SK-N-SH treated with all-trans-retinoic acid at 6 μM for 48 hours (cell line): ENCODE measurements around the gene CLEC20A.

Experiments used
- ATAC-seq: fragments of 200-7000 bp; cut with Tn5 transposase; 3 replicates; pipeline ENCODE4 v1.9.1; 2020; ENCODE audit warnings: mild to moderate bottlenecking, moderate library complexity
- BACH2 ChIP-seq: fragments of 250-450 bp; sonication (Bioruptor Pico); IDR thresholded peaks from 2 replicates; pipeline ENCODE4 v1.9.0; 2021; ENCODE audit warnings: mild to moderate bottlenecking, borderline replicate concordance
- CREB5 ChIP-seq: fragments of 250-450 bp; sonication (Bioruptor Pico); IDR thresholded peaks from 2 replicates; pipeline ENCODE4 v1.5.1; 2020; ENCODE audit warnings: low read depth, mild to moderate bottlenecking, moderate library complexity
- ESRRG ChIP-seq: fragments of 250-450 bp; sonication (Bioruptor Pico); IDR thresholded peaks from 2 replicates; pipeline ENCODE4 v1.6.1; 2021; ENCODE audit warnings: mild to moderate bottlenecking
- GLIS3 ChIP-seq: fragments of 250-450 bp; sonication (Bioruptor Pico); IDR thresholded peaks from 2 replicates; pipeline ENCODE4 v1.5.0; 2020; ENCODE audit warnings: mild to moderate bottlenecking, moderate library complexity
- ISL1 ChIP-seq: fragments of 250-450 bp; sonication (Bioruptor Pico); IDR thresholded peaks from 2 replicates; pipeline ENCODE4 v2.1.2; 2022; ENCODE audit warnings: mild to moderate bottlenecking, moderate library complexity
- OSR1 ChIP-seq: fragments of 250-450 bp; sonication (Bioruptor Pico); IDR thresholded peaks from 2 replicates; pipeline ENCODE4 v1.8.0; 2022; ENCODE audit warnings: moderate library complexity, mild to moderate bottlenecking, inconsistent platforms
- PATZ1 ChIP-seq: fragments of 250-450 bp; sonication (Bioruptor Pico); IDR thresholded peaks from 2 replicates; pipeline ENCODE4 v1.8.0; 2020; ENCODE audit warnings: mild to moderate bottlenecking, moderate library complexity, borderline replicate concordance
- POU6F1 ChIP-seq: fragments of 250-450 bp; sonication (Bioruptor Pico); IDR thresholded peaks from 2 replicates; pipeline ENCODE4 v1.8.0; 2021; ENCODE audit warnings: low read depth, mild to moderate bottlenecking, moderate library complexity, borderline replicate concordance
- RARB ChIP-seq: fragments of 250-450 bp; sonication (Bioruptor Pico); IDR thresholded peaks from 2 replicates; pipeline ENCODE4 v1.8.0; 2021; ENCODE audit warnings: mild to moderate bottlenecking, moderate library complexity
- SNAI2 ChIP-seq: fragments of 250-450 bp; sonication (Bioruptor Pico); IDR thresholded peaks from 2 replicates; pipeline ENCODE4 v1.5.0; 2020; ENCODE audit warnings: mild to moderate bottlenecking, moderate library complexity
- TCF4 ChIP-seq: fragments of 250-450 bp; sonication (Bioruptor Pico); IDR thresholded peaks from 2 replicates; pipeline ENCODE4 v1.8.0; 2021; ENCODE audit warnings: mild to moderate bottlenecking, moderate library complexity, borderline replicate concordance
- TSHZ2 ChIP-seq: fragments of 250-450 bp; sonication (Bioruptor Pico); IDR thresholded peaks from 2 replicates; pipeline ENCODE4 v1.5.0; 2020; ENCODE audit warnings: mild to moderate bottlenecking, moderate library complexity
- ZC3H10 ChIP-seq: fragments of 250-450 bp; sonication (Bioruptor Pico); IDR thresholded peaks from 2 replicates; pipeline ENCODE4 v1.5.1; 2021; ENCODE audit warnings: mild to moderate bottlenecking, moderate library complexity
- ZFP3 ChIP-seq: fragments of 250-450 bp; sonication (Bioruptor Pico); IDR thresholded peaks from 2 replicates; pipeline ENCODE4 v1.5.0; 2020; ENCODE audit warnings: mild to moderate bottlenecking, moderate library complexity
- ZNF565 ChIP-seq: fragments of 450-650 bp; formaldehyde crosslinking; conservative IDR thresholded peaks from 2 replicates; pipeline ENCODE4 v1.5.0; 2020; ENCODE audit warnings: low read depth, mild to moderate bottlenecking, moderate library complexity
- ZNF70 ChIP-seq: fragments of 450-650 bp; formaldehyde crosslinking; IDR thresholded peaks from 2 replicates; pipeline ENCODE4 v1.5.0; 2020; ENCODE audit warnings: mild to moderate bottlenecking, moderate library complexity
- ZNF8 ChIP-seq: fragments of 450-650 bp; formaldehyde crosslinking; IDR thresholded peaks from 2 replicates; pipeline ENCODE4 v1.5.0; 2020; ENCODE audit warnings: mild to moderate bottlenecking, moderate library complexity

Gene CLEC20A

GRCh38 chr1:178544531-178544930 is 47.8 kb upstream of the CLEC20A start (continued):
- no peak for TF ChIP-seq POU6F1 (CRISPR knock-in tag)

- TF ChIP-seq TCF4 (CRISPR knock-in tag) (no peak), ZNF70 (CRISPR knock-in tag) (no peak), TSHZ2 (CRISPR knock-in tag) (no peak), BACH2 (CRISPR knock-in tag) (no peak)
- TF ChIP-seq, all 23 proteins: peak for 0
- ATAC-seq: peak; percentile 59
These were observed 46.5 kb upstream of the CLEC20A start for GRCh38 chr1:178543290-178543607.

- peak; percentile 86 for ATAC-seq
- no peak for TF ChIP-seq TSHZ2 (CRISPR knock-in tag)
- TF ChIP-seq RARB (CRISPR knock-in tag): 0 out of 2 replicates have a peak, but pooled peaks have one; percentile 41
These were observed 46.0 kb upstream of the CLEC20A start for GRCh38 chr1:178542554-178543289.

- TF ChIP-seq ZNF8 (no peak), POU6F1 (CRISPR knock-in tag) (no peak), TSHZ2 (CRISPR knock-in tag) (no peak), RARB (CRISPR knock-in tag) (no peak), GLIS3 (CRISPR knock-in tag) (no peak), ZFP3 (CRISPR knock-in tag) (no peak), CREB5 (CRISPR knock-in tag) (no peak), PATZ1 (CRISPR knock-in tag) (no peak), ZNF565 (no peak), ESRRG (CRISPR knock-in tag) (no peak), SNAI2 (CRISPR knock-in tag) (no peak), TCF4 (CRISPR knock-in tag) (no peak), ZC3H10 (CRISPR knock-in tag) (no peak), OSR1 (CRISPR knock-in tag) (no peak), ISL1 (CRISPR knock-in tag) (no peak)
- peak; percentile 36 for ATAC-seq
These were observed 45.2 kb upstream of the CLEC20A start for GRCh38 chr1:178541829-178542553.
